Transverse colon (tissue), 4 donors: ENCODE data around the gene RSPH3. TPM values are rescaled to one million over a fixed set of nuclear protein-coding genes. Genes with fewer than 3 reads are reported as not detected.

Source experiments
- DNase-seq: peaks from one replicate; pipeline ENCODE4 v3.0.0-alpha.2; 2019
- H3K27ac ChIP-seq, 4 donors: fragments of 200-600 bp; sonication (generic); 2 replicates each; pipeline ENCODE4 v1.5.1; 2016 to 2018; ENCODE audit warnings: inconsistent platforms in 4 of 4
- H3K27me3 ChIP-seq: fragments of 200-600 bp; sonication (generic); 2 replicates; pipeline ENCODE4 v1.5.1; 2017; ENCODE audit warnings: inconsistent platforms
- H3K36me3 ChIP-seq, 4 donors: fragments of 200-600 bp; sonication (generic); 2 replicates each; pipeline ENCODE4 v1.5.1; 2017 to 2019; ENCODE audit warnings: inconsistent platforms in 4 of 4
- H3K4me1 ChIP-seq, 4 donors: fragments of 200-600 bp; sonication (generic); 2 replicates each; pipeline ENCODE4 v1.5.1; 2017 to 2020; ENCODE audit warnings: inconsistent platforms in 4 of 4
- H3K4me3 ChIP-seq, 4 donors: fragments of 200-600 bp; sonication (generic); 1 replicate in 1 of 4; 2 replicates in 3 of 4; pipeline versions ENCODE4 v1.5.1 to v1.6.1; 2017 to 2019; ENCODE audit warnings: inconsistent platforms in 4 of 4
- H3K9me3 ChIP-seq, 2 donors: fragments of 200-600 bp; sonication (generic); 2 replicates each; pipeline ENCODE4 v1.5.1; 2017 to 2019; ENCODE audit warnings: inconsistent platforms in 2 of 2
- EP300 ChIP-seq: sonication (generic); formaldehyde crosslinking; IDR thresholded peaks from one replicate; pipeline ENCODE4 v1.6.1; 2017; ENCODE audit warnings: antibody characterized with exemption, low read depth
- POLR2A ChIP-seq: fragments of 450-650 bp; IDR thresholded peaks from one replicate; pipeline ENCODE4 v1.6.1; 2016; ENCODE audit warnings: antibody characterized with exemption, mild to moderate bottlenecking, moderate library complexity
- POLR2AphosphoS5 ChIP-seq, 3 donors: sonication (generic); formaldehyde crosslinking; IDR thresholded peaks; one replicate each; pipeline ENCODE4 v1.6.1; 2016; ENCODE audit warnings: antibody characterized with exemption in 3 of 3
- WGBS, 2 donors: methylation state at CpG; one replicate each; pipeline ENCODE4 v1.1.5; 2018; ENCODE audit warnings: low coverage in 1 of 2; 5-methylcytosine and 5-hydroxymethylcytosine counted together
- in situ Hi-C, 4 donors: fragments of 200-750 bp; cut with MboI; loops; one replicate each; pipeline versions ENCODE4 v1.15.0 to v1.15.1; 2017; ENCODE audit warnings: low sequenced_read_pairs in 3 of 4, low pct_ligation_motif_present in 1 of 4, low pct_unique_long_range_greater_than_20kb in 1 of 4
- intact Hi-C: fragments of 100-400 bp; cut with DNase I; formaldehyde crosslinking; loops from one replicate; pipeline ENCODE4 v1.15.1; 2023; ENCODE audit warnings: low total_unique reads
- total RNA-seq, 4 donors: library from RNA; depleted of rRNA; stranded (reverse); fragments of >200 nt; gene quantifications; one replicate each; pipeline ENCODE4 v1.1.0, GENCODE V29; 2016
- TF ChIP-seq, protein P1 (sequence below), 5 experiments: fragments of 200-600 bp in 3 of 5; fragments of 450-650 bp in 2 of 5; sonication (generic) in 3 of 5; IDR thresholded peaks; 1 replicate in 2 of 5; 2 replicates in 3 of 5; pipeline ENCODE4 v1.5.1; 2016 to 2017; ENCODE audit warnings: antibody characterized with exemption in 5 of 5, inconsistent platforms in 3 of 5, mild to moderate bottlenecking in 2 of 5, moderate library complexity in 1 of 5

Gene RSPH3
- total RNA-seq, 4 donors from 2014 or later = 13.3 to 24.1 (median 23.5) TPM

DNA sequence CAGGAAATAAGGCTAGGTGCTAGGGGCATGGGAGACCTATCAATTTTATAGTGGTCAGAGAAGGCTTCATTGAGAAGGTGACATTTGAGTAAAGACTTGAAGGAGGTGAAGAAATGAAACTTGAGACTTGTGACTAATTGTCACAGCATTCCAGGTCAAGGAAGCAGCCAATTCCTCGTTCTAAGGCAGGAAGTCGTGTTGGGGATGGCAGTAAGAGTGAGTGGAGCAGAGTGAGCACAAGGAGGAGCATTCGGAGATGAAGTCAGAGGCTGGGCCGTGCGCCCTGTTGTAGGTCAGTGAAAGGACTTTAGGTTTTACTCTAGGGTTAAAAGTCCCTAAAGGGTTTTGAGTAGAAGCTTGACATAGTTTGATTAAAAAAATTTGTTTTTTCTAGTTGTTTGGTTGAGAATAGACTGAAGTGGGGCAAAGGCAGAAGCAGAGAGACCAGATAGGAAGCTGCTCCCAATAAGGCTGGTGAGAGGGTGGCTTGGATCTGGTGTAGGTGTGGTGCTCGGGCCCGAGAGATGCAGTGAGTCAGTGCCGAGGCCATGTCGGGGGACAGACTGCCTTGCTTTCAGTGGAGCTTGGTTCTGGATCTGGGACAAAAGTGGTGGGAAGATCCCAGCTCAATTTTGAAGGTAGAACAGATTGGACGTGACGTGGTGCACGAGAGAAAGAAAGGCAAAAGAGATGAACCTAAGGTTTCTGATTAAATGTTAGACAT, 2.6 kb upstream of the RSPH3 start:
- Histone ChIP-seq H3K4me1 (peaks cover 0 to 16% (median 10%) of the 10 kb centered on the region in 4 donors), H3K27ac (no peak overlapping the region), H3K36me3 (no peaks in the 10 kb centered on the region), H3K9me3 (no peaks in the 10 kb centered on the region), H3K27me3 (no peaks in the 10 kb centered on the region), H3K4me3 (no peak overlapping the region)
- TF ChIP-seq, protein P1, sequence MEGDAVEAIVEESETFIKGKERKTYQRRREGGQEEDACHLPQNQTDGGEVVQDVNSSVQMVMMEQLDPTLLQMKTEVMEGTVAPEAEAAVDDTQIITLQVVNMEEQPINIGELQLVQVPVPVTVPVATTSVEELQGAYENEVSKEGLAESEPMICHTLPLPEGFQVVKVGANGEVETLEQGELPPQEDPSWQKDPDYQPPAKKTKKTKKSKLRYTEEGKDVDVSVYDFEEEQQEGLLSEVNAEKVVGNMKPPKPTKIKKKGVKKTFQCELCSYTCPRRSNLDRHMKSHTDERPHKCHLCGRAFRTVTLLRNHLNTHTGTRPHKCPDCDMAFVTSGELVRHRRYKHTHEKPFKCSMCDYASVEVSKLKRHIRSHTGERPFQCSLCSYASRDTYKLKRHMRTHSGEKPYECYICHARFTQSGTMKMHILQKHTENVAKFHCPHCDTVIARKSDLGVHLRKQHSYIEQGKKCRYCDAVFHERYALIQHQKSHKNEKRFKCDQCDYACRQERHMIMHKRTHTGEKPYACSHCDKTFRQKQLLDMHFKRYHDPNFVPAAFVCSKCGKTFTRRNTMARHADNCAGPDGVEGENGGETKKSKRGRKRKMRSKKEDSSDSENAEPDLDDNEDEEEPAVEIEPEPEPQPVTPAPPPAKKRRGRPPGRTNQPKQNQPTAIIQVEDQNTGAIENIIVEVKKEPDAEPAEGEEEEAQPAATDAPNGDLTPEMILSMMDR (IDR thresholded peaks at IDR 0.05) = no peak
- TF ChIP-seq EP300 = no peak
- no peak for TF ChIP-seq POLR2A
- no peak for TF ChIP-seq POLR2AphosphoS5 (IDR thresholded peaks at IDR 0.05)
- DNase-seq = no peak
- WGBS, 2 donors = 94 to 95% methylated on average over 12 of the region's 12 CpGs
- intact Hi-C loops (no loop called here), in situ Hi-C loops (loop anchor here in 2 of 4 donors (10.0 kb wide), 2 partner anchors 102 to 132 kb away; no protein-coding TSS in a partner anchor)

DNA sequence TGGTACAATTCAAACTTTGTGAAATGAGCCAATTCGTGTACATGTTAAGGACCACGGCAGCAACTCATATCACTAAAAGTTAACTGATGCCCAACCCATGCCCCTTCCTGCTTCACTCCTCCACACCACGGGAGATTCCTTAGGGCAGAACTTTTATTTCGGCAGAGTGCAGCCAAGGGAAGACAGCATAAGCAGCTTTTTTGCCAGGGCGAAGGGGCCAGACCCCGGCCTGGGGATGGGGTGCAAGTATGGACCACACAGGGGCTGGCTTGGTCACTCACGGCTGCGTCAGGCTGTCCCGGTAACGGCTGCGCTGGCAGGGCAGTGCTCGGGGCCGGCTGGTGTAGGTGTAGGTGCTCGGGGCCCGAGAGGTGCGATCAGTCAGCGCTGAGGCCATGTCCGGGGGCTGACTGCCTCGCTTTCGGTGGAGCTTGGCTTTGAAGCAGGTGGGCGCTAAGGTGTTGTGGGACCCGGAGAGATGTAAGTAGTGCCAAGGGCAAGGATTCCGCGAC, 792 bp downstream of the RSPH3 start:
- no peaks in the 10 kb centered on the region for H3K36me3 ChIP-seq
- peak overlapping the region; percentile 58 to 98 (median 85) for H3K4me3 ChIP-seq
- in situ Hi-C loops (loop anchor here in 1 of 4 donors (25.0 kb wide), 1 partner anchor 787 kb away; no protein-coding TSS in a partner anchor), intact Hi-C loops (no loop called here)
- no peaks in the 10 kb centered on the region for H3K27me3 ChIP-seq
- H3K27ac ChIP-seq = peak overlapping the region; percentile 90 to 95 (median 92)
- no peaks in the 10 kb centered on the region for H3K9me3 ChIP-seq
- WGBS, 2 donors = 0 to 1% methylated on average over 1 to 24 of the region's 24 CpGs
- DNase-seq = no peak
- no peak for TF ChIP-seq EP300
- no peak for TF ChIP-seq POLR2AphosphoS5 (IDR thresholded peaks at IDR 0.05)
- TF ChIP-seq, protein P1 (IDR thresholded peaks at IDR 0.05) = no peak
- TF ChIP-seq POLR2A = no peak
- peaks cover 0 to 25% (median 10%) of the 10 kb centered on the region in 4 donors for H3K4me1 ChIP-seq

DNA sequence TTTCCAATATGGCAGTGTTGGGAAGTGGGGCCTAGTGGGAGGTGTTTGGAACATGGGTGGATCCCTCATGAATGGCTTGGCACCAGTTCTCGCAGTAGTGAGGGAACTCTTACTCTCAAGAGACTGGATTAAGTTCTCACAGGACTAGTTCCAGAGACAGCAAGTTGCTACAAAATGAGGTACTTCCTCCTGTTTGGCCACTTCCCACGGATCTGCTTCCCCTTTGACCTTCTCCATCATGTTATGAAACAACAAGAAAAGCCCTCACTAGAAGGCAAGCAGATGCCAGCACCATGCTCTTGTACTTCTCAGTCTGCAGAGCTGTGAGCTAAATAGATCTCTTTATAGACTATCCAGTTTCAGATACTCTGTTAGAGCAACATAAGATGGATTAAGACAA, 3.1 kb downstream of the RSPH3 start:
- Histone ChIP-seq H3K27ac (no peak overlapping the region), H3K36me3 (no peaks in the 10 kb centered on the region), H3K4me1 (peaks cover 0 to 25% (median 10%) of the 10 kb centered on the region in 4 donors), H3K9me3 (no peaks in the 10 kb centered on the region), H3K27me3 (no peaks in the 10 kb centered on the region), H3K4me3 (no peak overlapping the region)
- TF ChIP-seq, protein P1 (IDR thresholded peaks at IDR 0.05) = no peak
- TF ChIP-seq EP300 (no peak), POLR2AphosphoS5 (IDR thresholded peaks at IDR 0.05) (no peak), POLR2A (no peak)
- in situ Hi-C loops (loop anchor here in 1 of 4 donors (25.0 kb wide), 1 partner anchor 785 kb away; no protein-coding TSS in a partner anchor), intact Hi-C loops (no loop called here)
- WGBS, 2 donors = 62 to 85% methylated on average over 2 of the region's 2 CpGs
- no peak for DNase-seq

DNA sequence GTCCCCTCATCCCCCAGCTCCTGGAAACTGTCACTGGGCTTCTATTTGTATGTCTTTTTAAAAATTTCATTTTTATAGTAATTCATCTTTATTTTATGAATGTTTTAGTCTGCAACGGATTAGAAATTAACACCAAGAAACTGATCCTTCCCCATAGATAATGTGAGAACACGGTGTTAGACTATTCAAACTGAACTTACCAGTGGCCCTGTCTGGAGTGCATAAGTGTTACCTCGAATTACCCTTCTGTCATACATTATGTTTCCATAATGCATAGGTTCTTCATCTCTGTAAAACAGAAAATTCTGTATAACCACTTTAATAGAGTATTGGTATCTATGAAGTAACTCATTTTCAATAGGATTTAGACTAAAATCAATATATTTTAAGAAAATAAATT, 6.4 kb downstream of the RSPH3 start:
- no peaks in the 10 kb centered on the region for H3K27me3 ChIP-seq
- peaks cover 0 to 10% (median 0%) of the 10 kb centered on the region in 4 donors for H3K4me1 ChIP-seq
- no peak overlapping the region for H3K27ac ChIP-seq
- no peak for TF ChIP-seq POLR2A
- no peak for TF ChIP-seq POLR2AphosphoS5 (IDR thresholded peaks at IDR 0.05)
- TF ChIP-seq EP300 = no peak
- TF ChIP-seq, protein P1 (IDR thresholded peaks at IDR 0.05) = no peak
- H3K9me3 ChIP-seq = no peaks in the 10 kb centered on the region
- in situ Hi-C loops = loop anchor here in 1 of 4 donors (25.0 kb wide), 1 partner anchor 781 kb away; no protein-coding TSS in a partner anchor
- H3K4me3 ChIP-seq = no peak overlapping the region
- DNase-seq = no peak
- 90 to 96% methylated on average over 3 of the region's 3 CpGs for WGBS, 2 donors
- intact Hi-C loops = no loop called here
- no peaks in the 10 kb centered on the region for H3K36me3 ChIP-seq
